Measurements from ENCODE around the gene PCNX3.

PCNX3 gene

DNA sequence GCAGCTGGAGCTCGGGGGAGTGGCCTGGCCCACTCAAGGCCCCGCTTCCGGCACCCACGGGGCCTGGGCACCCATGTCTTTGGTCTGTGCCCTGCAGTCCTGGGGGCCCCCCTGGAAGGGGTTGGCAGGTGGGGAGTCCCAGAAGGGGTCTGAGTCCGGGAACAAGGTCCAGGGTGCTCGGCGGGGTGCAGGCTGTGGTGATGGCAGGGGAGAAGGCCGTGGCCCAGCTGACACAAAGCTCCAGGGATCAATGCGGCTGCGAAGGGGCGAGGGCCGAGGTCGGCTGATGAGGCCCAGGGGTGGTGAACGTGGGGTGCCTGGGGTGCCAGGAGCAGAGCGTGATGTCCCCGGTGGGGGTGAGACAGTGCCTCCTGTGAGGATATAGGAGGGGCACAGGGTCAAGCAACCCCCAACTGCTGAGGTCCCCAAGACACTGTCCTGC lies 17.3 kb upstream of the PCNX3 start:
- DNase-seq (ENCODE audit: low read depth in 2 of 2): no peak
- H3K4me3 ChIP-seq (replicated peaks in 1 of 2; ENCODE audit: low read depth in 2 of 2, low read length in 2 of 2): no peak overlapping the region
- TF ChIP-seq, protein P1, sequence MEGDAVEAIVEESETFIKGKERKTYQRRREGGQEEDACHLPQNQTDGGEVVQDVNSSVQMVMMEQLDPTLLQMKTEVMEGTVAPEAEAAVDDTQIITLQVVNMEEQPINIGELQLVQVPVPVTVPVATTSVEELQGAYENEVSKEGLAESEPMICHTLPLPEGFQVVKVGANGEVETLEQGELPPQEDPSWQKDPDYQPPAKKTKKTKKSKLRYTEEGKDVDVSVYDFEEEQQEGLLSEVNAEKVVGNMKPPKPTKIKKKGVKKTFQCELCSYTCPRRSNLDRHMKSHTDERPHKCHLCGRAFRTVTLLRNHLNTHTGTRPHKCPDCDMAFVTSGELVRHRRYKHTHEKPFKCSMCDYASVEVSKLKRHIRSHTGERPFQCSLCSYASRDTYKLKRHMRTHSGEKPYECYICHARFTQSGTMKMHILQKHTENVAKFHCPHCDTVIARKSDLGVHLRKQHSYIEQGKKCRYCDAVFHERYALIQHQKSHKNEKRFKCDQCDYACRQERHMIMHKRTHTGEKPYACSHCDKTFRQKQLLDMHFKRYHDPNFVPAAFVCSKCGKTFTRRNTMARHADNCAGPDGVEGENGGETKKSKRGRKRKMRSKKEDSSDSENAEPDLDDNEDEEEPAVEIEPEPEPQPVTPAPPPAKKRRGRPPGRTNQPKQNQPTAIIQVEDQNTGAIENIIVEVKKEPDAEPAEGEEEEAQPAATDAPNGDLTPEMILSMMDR (IDR thresholded peaks at IDR 0.05; ENCODE audit: low read depth, low read length): no peak

DNA sequence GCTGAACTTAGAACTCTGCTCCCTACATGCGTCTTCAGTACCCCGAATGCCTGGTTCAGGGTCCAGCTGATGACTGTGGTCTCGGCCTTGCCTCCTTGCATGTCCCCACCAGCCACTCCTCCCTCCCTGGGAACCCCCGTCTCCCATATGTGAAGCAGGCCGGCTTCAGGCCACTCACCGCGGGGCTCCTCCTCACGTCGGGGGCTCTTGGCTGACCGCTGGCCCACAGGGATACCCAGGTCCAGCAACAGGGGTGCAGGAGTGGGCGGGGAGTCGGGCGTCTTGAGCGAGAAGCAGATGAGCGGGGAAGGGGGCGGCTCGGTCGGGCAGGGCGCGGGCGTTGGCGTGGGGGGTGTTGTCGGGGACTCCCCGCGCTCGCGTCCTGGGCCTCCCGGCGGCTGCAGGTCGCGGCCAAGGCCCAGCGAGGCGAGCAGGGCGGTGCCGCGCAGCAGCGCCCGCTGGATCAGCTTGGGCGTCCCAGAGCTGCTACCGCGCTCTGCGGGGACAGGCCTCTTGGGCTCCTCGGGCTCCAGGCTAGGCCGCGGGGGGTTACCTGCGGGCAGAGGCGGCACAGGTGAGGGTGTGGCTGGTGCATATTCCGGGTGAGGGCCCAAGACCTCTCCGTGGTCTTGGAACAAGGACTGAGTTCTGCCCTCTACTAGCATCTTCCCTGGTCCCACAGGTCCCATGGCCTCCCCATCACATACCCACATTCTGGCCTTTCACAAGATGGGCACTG lies 16.2 kb upstream of the PCNX3 start:
- no peak overlapping the region for H3K4me3 ChIP-seq (replicated peaks in 1 of 2; ENCODE audit: low read depth in 2 of 2, low read length in 2 of 2)
- TF ChIP-seq, protein P1 (IDR thresholded peaks at IDR 0.05; ENCODE audit: low read depth, low read length): no peak
- DNase-seq (ENCODE audit: low read depth in 2 of 2): no peak

DNA sequence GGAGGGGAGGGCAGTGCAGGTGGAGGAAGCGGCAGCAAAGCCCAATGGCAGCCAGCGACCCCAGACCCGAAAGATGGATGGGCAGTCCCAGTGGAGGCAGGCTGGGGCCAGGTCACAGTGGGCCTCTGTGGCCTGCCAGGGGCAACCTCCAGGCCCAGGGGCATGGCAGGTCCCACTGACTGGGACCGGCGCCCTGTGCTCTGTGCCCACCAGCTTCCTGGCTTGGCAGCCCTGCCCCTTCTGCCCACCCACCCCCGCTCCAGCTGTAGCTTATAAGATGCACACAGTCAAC lies 15.7 kb upstream of the PCNX3 start:
- TF ChIP-seq, protein P1 (IDR thresholded peaks at IDR 0.05; ENCODE audit: low read depth, low read length): no peak
- H3K4me3 ChIP-seq (replicated peaks in 1 of 2; ENCODE audit: low read depth in 2 of 2, low read length in 2 of 2): no peak overlapping the region
- no peak for DNase-seq (ENCODE audit: low read depth in 2 of 2)

DNA sequence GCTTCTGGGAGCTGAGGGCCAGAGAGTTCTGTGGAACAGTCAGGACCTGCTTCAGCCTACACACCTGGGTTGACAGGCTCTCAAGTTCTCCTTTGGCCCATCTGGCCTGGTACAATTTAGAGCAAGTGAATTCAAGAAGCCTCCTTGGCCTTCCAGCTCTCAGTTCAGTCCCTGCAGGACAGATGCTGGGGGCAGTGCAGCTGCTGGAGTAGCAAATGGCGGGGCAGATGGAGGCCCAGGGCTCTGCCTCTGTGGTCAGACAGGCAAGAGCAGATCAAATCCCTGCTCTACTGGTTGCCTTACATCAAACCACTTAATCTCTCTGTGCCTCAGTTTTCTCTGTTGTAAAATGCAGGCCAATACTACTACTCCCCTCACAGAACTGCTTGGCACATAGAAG lies 11.3 kb upstream of the PCNX3 start:
- no peak for DNase-seq (ENCODE audit: low read depth in 2 of 2)
- H3K4me3 ChIP-seq (replicated peaks in 1 of 2; ENCODE audit: low read depth in 2 of 2, low read length in 2 of 2): no peak overlapping the region
- TF ChIP-seq, protein P1 (IDR thresholded peaks at IDR 0.05; ENCODE audit: low read depth, low read length): no peak

DNA sequence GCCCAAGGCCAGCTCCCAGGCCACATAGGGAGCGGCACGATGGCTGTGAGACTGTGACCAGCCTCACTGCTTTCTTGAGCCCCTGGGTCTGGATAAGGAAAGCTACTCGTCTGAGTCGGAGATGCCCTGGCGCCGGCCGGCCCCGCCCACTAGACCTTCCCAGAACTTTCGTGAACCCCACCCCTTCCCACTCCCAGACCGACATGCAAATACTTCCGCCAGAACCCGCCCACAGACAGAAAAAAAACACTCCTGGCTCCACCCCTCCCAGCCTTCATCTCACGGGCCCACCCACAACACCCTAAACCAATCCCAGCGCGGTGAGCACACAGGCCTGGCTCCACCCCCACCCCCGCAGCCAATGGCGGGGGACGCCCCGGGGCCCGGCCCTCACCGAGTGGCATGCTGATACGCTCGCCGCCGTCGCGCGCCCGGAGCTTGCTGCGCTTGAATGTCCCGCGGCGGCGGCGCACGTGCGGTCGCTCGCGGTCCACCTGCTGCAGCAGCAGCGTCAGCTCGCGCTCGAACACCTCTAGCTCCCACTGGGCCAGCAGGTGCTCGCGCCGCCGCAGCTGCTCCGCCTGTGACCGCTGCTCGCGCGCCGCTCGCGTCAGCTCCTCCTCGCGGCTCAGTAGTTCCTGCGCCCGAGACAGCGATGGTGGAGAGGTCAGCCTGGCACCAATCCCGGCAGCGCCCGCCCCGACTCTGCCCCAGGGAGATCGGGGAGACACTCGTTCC lies 8.5 kb upstream of the PCNX3 start:
- peak overlapping the region in 1 of 2 donors; percentile 14 for H3K4me3 ChIP-seq (replicated peaks in 1 of 2; ENCODE audit: low read depth in 2 of 2, low read length in 2 of 2)
- TF ChIP-seq, protein P1 (IDR thresholded peaks at IDR 0.05; ENCODE audit: low read depth, low read length): no peak
- DNase-seq (ENCODE audit: low read depth in 2 of 2): peak; percentile 91 to 98

DNA sequence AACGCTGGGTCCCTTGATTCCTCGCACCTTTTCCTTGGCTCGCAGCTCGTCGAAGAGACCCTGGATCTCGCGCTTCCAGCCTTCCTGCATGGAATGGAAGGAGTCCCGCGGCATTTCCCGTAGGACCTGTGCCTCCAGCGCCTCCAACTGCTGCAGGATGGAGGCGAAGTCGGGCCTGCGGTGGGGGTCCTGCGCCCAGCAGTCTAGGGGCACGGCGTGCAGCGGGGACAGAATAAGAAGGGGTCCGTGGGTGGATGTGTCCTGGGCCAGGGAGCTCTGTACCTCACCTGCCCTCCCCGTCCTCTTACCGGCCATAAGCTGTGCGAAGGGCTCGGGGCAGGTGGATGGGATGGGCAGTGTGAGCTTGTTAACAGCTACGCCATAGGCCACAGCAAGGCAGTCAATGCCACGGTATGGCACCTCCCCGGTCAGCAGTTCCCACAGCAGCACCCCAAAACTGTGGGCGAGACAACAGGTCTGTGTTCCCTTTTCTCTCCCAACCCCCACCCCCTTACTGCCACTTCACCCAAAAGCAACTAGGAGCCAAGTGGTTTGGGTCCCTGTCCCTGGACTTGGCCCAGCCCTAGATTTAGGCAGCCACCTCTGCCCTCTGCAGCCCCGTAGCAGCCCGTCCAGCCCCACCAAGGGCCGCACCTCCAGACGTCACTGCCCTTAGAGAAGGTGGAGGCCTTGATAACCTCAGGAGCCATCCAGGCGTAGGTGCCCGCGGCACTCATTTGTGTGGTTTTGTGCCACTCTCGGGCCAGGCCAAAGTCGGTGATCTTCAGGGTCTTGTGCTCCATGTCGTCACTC lies 7.8 kb upstream of the PCNX3 start:
- TF ChIP-seq, protein P1 (IDR thresholded peaks at IDR 0.05; ENCODE audit: low read depth, low read length): no peak
- no peak overlapping the region for H3K4me3 ChIP-seq (replicated peaks in 1 of 2; ENCODE audit: low read depth in 2 of 2, low read length in 2 of 2)
- DNase-seq (ENCODE audit: low read depth in 2 of 2): no peak
